Tibial nerve (tissue), 3 donors: ENCODE data around the gene IGFBP6.

Experiments used
- POLR2A ChIP-seq, 2 donors: fragments of 450-650 bp; IDR thresholded peaks; one replicate each; pipeline ENCODE4 v1.6.1; 2017; ENCODE audit warnings: antibody characterized with exemption in 2 of 2, mild to moderate bottlenecking in 2 of 2, moderate library complexity in 2 of 2
- TF ChIP-seq, protein P1 (sequence below), 5 experiments: fragments of 200-600 bp in 3 of 5; fragments of 450-650 bp in 2 of 5; sonication (generic) in 3 of 5; IDR thresholded peaks; one replicate each; pipeline ENCODE4 v1.5.1; 2016 to 2019; ENCODE audit warnings: antibody characterized with exemption in 5 of 5, mild to moderate bottlenecking in 3 of 5, moderate library complexity in 2 of 5

DNA sequence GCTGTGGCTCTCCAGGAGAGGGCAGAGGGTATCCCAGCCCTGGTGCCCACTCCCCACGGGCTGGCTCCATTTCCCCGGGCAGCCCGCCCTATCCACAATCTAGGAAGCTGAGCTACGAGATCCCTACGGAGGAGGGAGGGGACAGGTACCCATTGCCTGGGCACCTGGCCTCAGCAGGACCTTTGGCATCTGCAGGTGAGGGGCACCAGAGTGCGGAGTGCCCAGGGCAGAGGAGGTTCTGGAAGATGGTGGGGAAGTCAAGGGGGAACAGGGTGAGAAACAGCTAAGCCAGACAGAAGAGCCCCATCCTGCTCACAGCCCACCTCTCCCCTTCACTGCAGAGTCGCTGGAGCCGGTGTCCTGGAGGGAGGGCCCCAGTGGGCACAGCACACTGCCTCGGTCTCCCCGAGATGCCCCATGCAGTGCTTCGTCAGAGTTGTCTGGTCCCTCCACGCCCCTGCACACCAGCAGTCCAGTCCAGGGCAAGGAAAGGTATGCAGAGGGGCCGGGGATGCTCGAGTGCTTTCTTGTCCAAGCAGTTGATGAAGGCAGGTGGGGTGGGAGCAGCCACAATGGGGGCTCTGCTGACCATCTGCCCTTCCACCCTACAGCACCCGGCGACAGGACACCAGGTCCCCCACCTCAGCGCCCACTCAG, 37.3 kb upstream of the IGFBP6 start:
- TF ChIP-seq POLR2A (IDR thresholded peaks at IDR 0.05): no peak
- TF ChIP-seq, protein P1, sequence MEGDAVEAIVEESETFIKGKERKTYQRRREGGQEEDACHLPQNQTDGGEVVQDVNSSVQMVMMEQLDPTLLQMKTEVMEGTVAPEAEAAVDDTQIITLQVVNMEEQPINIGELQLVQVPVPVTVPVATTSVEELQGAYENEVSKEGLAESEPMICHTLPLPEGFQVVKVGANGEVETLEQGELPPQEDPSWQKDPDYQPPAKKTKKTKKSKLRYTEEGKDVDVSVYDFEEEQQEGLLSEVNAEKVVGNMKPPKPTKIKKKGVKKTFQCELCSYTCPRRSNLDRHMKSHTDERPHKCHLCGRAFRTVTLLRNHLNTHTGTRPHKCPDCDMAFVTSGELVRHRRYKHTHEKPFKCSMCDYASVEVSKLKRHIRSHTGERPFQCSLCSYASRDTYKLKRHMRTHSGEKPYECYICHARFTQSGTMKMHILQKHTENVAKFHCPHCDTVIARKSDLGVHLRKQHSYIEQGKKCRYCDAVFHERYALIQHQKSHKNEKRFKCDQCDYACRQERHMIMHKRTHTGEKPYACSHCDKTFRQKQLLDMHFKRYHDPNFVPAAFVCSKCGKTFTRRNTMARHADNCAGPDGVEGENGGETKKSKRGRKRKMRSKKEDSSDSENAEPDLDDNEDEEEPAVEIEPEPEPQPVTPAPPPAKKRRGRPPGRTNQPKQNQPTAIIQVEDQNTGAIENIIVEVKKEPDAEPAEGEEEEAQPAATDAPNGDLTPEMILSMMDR (IDR thresholded peaks at IDR 0.05): no peak
